ENCODE data around the gene ZNF268.

The ZNF268 gene

DNA sequence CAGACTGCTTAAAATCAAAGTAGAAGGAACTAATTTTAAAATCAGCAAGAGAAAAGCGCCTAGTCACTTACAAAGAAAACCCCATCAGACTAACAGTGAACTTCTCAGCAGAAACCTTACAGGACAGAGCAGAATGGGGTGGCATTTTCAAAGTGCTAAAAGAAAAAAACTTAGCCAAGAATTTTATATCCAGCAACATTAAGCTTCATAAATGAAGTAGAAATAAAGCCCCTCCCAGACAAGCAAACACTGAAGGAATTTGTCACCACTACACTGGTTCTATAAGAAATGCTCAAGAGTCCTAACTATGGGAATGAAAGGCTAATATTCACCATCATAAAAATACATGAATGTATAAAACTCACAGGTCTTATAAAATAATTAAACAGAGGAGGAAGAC, 6.4 kb upstream of the ZNF268 start:
- TF ChIP-seq, protein P1, sequence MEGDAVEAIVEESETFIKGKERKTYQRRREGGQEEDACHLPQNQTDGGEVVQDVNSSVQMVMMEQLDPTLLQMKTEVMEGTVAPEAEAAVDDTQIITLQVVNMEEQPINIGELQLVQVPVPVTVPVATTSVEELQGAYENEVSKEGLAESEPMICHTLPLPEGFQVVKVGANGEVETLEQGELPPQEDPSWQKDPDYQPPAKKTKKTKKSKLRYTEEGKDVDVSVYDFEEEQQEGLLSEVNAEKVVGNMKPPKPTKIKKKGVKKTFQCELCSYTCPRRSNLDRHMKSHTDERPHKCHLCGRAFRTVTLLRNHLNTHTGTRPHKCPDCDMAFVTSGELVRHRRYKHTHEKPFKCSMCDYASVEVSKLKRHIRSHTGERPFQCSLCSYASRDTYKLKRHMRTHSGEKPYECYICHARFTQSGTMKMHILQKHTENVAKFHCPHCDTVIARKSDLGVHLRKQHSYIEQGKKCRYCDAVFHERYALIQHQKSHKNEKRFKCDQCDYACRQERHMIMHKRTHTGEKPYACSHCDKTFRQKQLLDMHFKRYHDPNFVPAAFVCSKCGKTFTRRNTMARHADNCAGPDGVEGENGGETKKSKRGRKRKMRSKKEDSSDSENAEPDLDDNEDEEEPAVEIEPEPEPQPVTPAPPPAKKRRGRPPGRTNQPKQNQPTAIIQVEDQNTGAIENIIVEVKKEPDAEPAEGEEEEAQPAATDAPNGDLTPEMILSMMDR (IDR thresholded peaks at IDR 0.05; ENCODE audit: control insufficient read depth, extremely low read depth, insufficient read depth), result no peak
- DNase-seq (ENCODE audit: low read depth), result no peak
- H3K4me3 ChIP-seq (ENCODE audit: low read depth, low read length), result no peak overlapping the region

DNA sequence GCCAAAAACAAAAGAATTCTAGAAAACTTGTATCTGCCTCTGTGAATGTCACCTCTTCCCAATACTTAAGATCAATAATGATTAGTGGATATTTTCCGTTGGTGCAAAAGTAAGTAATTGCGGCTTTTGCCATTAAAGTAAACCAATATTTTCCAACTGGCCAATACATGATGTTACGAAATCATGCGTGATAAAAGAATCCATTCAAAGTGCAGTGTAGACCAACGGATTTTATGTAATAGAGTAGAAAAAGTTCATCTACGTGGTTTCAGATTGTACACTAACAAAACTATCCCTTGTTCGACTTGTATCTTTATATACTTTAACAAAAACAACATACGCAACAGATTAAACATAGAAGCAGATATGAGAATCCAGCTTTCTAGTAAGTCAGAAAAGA, 626 bp upstream of the ZNF268 start:
- DNase-seq (ENCODE audit: low read depth), result no peak
- TF ChIP-seq, protein P1 (IDR thresholded peaks at IDR 0.05; ENCODE audit: control insufficient read depth, extremely low read depth, insufficient read depth), result no peak
- H3K4me3 ChIP-seq (ENCODE audit: low read depth, low read length), result no peak overlapping the region

DNA sequence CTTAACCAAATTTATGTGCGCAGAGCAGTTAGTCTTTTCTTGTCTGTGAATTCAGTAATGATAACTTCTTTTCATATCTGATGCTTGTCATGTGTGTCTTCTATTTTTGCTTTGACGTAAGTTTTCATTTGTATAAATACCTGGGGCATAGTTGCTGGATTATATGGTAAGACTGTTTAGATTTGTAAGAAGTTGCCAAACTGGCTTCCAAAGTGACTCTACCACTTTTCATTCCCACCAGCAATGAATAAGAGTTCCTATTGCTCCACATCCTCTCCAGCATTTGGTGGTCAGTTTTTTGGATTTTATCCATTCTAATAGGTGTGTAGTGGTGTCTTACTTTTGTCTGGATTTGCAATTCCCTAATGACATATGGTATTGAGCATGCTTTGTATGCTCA, 8.9 kb downstream of the ZNF268 start:
- TF ChIP-seq, protein P1 (IDR thresholded peaks at IDR 0.05; ENCODE audit: control insufficient read depth, extremely low read depth, insufficient read depth), result no peak
- no peak overlapping the region for H3K4me3 ChIP-seq (ENCODE audit: low read depth, low read length)

DNA sequence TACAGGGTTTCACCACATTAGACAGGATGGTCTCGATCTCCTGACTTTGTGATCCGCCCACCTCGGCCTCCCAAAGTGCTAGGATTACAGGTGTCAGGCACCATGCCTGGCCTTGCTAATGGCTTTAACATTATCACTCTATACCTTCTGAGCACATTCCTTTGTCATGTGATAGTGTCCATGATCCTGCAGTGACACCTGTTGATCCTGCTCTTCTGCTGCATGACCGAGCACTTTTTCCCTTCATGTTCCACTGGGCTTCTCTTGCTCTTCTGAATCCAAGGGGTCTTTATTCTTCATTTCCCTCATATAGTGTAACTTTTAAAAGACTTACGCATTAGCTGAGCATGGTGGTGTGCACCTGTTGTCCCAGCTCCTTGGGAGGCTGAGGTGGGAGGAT, 11.6 kb downstream of the ZNF268 start:
- TF ChIP-seq, protein P1 (IDR thresholded peaks at IDR 0.05; ENCODE audit: control insufficient read depth, extremely low read depth, insufficient read depth), result no peak
- DNase-seq (ENCODE audit: low read depth), result no peak
- no peak overlapping the region for H3K4me3 ChIP-seq (ENCODE audit: low read depth, low read length)

More for the DNA sequence above, 8.9 kb downstream of the ZNF268 start:
- DNase-seq (ENCODE audit: low read depth), result no peak

DNA sequence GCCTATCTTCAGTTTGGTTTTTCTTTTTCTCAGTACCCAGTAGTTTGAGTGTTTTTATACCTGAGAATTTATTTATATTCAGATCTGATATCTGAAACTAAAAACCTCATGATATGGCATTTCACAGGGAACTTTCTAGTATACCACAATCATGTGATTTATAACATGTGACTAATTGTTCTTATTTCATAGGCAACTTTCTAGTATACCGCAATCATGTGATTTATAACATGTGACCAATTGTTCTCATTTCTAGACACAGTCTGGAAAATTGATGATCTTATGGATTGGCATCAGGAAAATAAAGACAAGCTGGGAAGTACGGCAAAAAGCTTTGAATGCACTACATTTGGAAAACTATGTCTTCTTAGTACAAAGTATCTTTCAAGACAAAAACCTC, 20.6 kb downstream of the ZNF268 start:
- TF ChIP-seq, protein P1 (IDR thresholded peaks at IDR 0.05; ENCODE audit: control insufficient read depth, extremely low read depth, insufficient read depth), result no peak
- H3K4me3 ChIP-seq (ENCODE audit: low read depth, low read length), result no peak overlapping the region

DNA sequence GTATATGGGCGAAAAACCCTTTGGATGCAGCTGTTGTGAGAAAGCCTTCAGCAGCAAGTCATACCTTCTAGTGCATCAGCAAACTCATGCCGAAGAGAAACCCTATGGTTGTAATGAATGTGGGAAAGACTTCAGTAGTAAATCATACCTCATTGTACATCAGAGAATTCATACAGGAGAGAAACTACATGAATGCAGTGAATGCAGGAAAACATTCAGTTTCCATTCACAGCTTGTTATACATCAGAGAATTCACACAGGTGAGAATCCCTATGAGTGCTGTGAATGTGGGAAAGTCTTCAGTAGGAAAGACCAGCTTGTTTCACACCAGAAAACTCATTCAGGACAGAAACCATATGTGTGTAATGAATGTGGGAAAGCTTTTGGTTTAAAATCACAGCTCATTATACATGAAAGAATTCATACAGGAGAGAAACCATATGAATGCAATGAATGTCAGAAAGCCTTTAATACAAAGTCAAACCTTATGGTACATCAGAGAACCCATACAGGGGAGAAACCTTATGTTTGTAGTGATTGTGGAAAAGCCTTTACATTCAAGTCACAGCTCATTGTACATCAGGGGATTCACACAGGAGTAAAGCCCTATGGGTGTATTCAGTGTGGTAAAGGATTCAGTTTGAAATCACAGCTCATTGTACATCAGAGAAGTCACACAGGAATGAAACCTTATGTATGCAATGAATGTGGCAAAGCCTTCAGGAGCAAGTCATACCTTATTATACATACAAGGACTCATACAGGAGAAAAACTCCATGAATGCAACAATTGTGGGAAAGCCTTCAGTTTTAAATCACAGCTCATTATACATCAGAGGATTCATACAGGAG, 21.4 kb downstream of the ZNF268 start:
- no peak for DNase-seq (ENCODE audit: low read depth)
- H3K4me3 ChIP-seq (ENCODE audit: low read depth, low read length), result no peak overlapping the region
- TF ChIP-seq, protein P1 (IDR thresholded peaks at IDR 0.05; ENCODE audit: control insufficient read depth, extremely low read depth, insufficient read depth), result no peak

More for the DNA sequence above, 20.6 kb downstream of the ZNF268 start:
- no peak for DNase-seq (ENCODE audit: low read depth)

Measured in LNCaP clone FGC (cell line).